H1 (cell line): Measurements from ENCODE around the gene NCK2. TPM values are rescaled to one million over a fixed set of nuclear protein-coding genes. Genes with fewer than 3 reads are reported as not detected.

ENCODE experiments used
- BCL11A ChIP-seq, 2 experiments: IDR thresholded peaks; one replicate each; pipeline ENCODE4 v1.6.1; 2011; ENCODE audit warnings: low read depth in 2 of 2, low read length in 2 of 2, mild to moderate bottlenecking in 2 of 2
- CBX8 ChIP-seq: fragments of 300-800, 300-1000 bp; sonication (generic); IDR thresholded peaks from 2 replicates; pipeline ENCODE4 v1.7.1; 2016; ENCODE audit warnings: low read depth, low read length, borderline replicate concordance
- CHD1 ChIP-seq: IDR thresholded peaks from 2 replicates; pipeline ENCODE4 v1.6.1; 2012; ENCODE audit warnings: low read depth, low read length, improper control_type of control experiment
- CHD2 ChIP-seq: IDR thresholded peaks from 2 replicates; pipeline ENCODE4 v1.6.1; 2012; ENCODE audit warnings: low read length, improper control_type of control experiment
- EGR1 ChIP-seq: IDR thresholded peaks from 2 replicates; pipeline ENCODE4 v1.6.1; 2011; ENCODE audit warnings: low read depth, low read length, borderline replicate concordance
- EP300 ChIP-seq, 2 experiments: IDR thresholded peaks; 1 replicate in 1 of 2; 2 replicates in 1 of 2; pipeline ENCODE4 v1.6.1; 2011 to 2012; ENCODE audit warnings: low read depth in 2 of 2, low read length in 2 of 2, mild to moderate bottlenecking in 2 of 2, borderline replicate concordance in 1 of 2, inconsistent platforms in 1 of 2, moderate library complexity in 1 of 2
- HDAC2 ChIP-seq, 2 experiments: fragments of 300-600 bp in 1 of 2; sonication (generic) in 1 of 2; IDR thresholded peaks; 2 replicates each; pipeline ENCODE4 v1.6.1; 2011 to 2012; ENCODE audit warnings: low read depth in 2 of 2, low read length in 2 of 2, mild to moderate bottlenecking in 2 of 2, moderate library complexity in 2 of 2, borderline replicate concordance in 1 of 2, inconsistent platforms in 1 of 2
- MAFK ChIP-seq: IDR thresholded peaks from 2 replicates; pipeline ENCODE4 v1.6.1; 2012; ENCODE audit warnings: low read depth, mild to moderate bottlenecking, improper control_type of control experiment, low read length
- RAD21 ChIP-seq, 2 experiments: IDR thresholded peaks in 1 of 2; conservative IDR thresholded peaks in 1 of 2; 2 replicates each; pipeline ENCODE4 v1.6.1; 2011; ENCODE audit warnings: low read depth in 2 of 2, low read length in 2 of 2, improper control_type of control experiment in 1 of 2, inconsistent platforms in 1 of 2, mild to moderate bottlenecking in 1 of 2, moderate library complexity in 1 of 2
- SIRT6 ChIP-seq: IDR thresholded peaks from one replicate; pipeline ENCODE4 v1.7.1; 2012; ENCODE audit warnings: low read length, inconsistent platforms
- SIX5 ChIP-seq: IDR thresholded peaks from 2 replicates; pipeline ENCODE4 v1.6.1; 2011; ENCODE audit warnings: mild to moderate bottlenecking, low read depth, low read length
- polyA plus RNA-seq, 7 experiments: library from polyadenylated mRNA; depleted of rRNA in 3 of 7; stranded (reverse) in 5 of 7; unstranded in 2 of 7; fragments of >200 nt in 5 of 7; fragments of 200-250 nt in 2 of 7; gene quantifications; 1 replicate in 5 of 7; 2 replicates in 1 of 7; 4 replicates in 1 of 7; pipeline versions ENCODE4 v1.2.1 to v1.2.3, GENCODE V29; 2011 to 2013; ENCODE audit warnings: missing spikeins in 2 of 7, mixed read lengths in 2 of 7
- total RNA-seq: library from RNA; stranded (reverse); fragmentation: NEBNext Ultra II Directional; extraction: Animal tissue kit (Norgen Biotek cat#: 25700); gene quantifications from 2 replicates; pipeline ENCODE4 v1.2.1, GENCODE V29; 2021
- TF ChIP-seq, protein P1 (sequence below): fragments of 300-600 bp; sonication (generic); IDR thresholded peaks from 2 replicates; pipeline ENCODE4 v1.7.1; 2012; ENCODE audit warnings: low read length, moderate library complexity, mild to moderate bottlenecking, inconsistent platforms; ENCODE audit not compliant: insufficient replicate concordance

The NCK2 gene
- total and polyA plus RNA-seq, 2 of the 8 experiments (the other 6 are each of a cell fraction or from before 2014, with no cell fraction given), result 30.3 to 65.7 TPM

DNA sequence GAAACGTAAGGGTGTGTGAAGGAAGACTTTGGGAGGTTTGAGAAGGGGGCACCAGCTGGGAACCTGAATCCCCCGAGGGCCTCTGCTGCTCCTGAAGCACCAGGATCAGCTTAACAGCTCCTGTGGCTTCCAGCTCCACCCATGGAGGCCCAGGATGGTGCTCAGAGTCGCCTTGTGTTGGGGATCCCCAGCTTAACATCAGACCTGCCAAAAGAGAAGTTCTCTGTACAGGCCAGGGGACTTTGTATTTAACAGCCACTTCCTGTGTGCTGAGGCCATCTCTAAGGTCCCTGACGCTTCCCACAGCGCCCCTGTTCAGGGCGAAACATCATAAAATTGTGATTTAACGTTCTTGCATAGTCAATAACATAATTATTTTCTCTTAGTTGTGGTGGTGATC, 77.5 kb downstream of the NCK2 start (continued):
- TF ChIP-seq, protein P1, sequence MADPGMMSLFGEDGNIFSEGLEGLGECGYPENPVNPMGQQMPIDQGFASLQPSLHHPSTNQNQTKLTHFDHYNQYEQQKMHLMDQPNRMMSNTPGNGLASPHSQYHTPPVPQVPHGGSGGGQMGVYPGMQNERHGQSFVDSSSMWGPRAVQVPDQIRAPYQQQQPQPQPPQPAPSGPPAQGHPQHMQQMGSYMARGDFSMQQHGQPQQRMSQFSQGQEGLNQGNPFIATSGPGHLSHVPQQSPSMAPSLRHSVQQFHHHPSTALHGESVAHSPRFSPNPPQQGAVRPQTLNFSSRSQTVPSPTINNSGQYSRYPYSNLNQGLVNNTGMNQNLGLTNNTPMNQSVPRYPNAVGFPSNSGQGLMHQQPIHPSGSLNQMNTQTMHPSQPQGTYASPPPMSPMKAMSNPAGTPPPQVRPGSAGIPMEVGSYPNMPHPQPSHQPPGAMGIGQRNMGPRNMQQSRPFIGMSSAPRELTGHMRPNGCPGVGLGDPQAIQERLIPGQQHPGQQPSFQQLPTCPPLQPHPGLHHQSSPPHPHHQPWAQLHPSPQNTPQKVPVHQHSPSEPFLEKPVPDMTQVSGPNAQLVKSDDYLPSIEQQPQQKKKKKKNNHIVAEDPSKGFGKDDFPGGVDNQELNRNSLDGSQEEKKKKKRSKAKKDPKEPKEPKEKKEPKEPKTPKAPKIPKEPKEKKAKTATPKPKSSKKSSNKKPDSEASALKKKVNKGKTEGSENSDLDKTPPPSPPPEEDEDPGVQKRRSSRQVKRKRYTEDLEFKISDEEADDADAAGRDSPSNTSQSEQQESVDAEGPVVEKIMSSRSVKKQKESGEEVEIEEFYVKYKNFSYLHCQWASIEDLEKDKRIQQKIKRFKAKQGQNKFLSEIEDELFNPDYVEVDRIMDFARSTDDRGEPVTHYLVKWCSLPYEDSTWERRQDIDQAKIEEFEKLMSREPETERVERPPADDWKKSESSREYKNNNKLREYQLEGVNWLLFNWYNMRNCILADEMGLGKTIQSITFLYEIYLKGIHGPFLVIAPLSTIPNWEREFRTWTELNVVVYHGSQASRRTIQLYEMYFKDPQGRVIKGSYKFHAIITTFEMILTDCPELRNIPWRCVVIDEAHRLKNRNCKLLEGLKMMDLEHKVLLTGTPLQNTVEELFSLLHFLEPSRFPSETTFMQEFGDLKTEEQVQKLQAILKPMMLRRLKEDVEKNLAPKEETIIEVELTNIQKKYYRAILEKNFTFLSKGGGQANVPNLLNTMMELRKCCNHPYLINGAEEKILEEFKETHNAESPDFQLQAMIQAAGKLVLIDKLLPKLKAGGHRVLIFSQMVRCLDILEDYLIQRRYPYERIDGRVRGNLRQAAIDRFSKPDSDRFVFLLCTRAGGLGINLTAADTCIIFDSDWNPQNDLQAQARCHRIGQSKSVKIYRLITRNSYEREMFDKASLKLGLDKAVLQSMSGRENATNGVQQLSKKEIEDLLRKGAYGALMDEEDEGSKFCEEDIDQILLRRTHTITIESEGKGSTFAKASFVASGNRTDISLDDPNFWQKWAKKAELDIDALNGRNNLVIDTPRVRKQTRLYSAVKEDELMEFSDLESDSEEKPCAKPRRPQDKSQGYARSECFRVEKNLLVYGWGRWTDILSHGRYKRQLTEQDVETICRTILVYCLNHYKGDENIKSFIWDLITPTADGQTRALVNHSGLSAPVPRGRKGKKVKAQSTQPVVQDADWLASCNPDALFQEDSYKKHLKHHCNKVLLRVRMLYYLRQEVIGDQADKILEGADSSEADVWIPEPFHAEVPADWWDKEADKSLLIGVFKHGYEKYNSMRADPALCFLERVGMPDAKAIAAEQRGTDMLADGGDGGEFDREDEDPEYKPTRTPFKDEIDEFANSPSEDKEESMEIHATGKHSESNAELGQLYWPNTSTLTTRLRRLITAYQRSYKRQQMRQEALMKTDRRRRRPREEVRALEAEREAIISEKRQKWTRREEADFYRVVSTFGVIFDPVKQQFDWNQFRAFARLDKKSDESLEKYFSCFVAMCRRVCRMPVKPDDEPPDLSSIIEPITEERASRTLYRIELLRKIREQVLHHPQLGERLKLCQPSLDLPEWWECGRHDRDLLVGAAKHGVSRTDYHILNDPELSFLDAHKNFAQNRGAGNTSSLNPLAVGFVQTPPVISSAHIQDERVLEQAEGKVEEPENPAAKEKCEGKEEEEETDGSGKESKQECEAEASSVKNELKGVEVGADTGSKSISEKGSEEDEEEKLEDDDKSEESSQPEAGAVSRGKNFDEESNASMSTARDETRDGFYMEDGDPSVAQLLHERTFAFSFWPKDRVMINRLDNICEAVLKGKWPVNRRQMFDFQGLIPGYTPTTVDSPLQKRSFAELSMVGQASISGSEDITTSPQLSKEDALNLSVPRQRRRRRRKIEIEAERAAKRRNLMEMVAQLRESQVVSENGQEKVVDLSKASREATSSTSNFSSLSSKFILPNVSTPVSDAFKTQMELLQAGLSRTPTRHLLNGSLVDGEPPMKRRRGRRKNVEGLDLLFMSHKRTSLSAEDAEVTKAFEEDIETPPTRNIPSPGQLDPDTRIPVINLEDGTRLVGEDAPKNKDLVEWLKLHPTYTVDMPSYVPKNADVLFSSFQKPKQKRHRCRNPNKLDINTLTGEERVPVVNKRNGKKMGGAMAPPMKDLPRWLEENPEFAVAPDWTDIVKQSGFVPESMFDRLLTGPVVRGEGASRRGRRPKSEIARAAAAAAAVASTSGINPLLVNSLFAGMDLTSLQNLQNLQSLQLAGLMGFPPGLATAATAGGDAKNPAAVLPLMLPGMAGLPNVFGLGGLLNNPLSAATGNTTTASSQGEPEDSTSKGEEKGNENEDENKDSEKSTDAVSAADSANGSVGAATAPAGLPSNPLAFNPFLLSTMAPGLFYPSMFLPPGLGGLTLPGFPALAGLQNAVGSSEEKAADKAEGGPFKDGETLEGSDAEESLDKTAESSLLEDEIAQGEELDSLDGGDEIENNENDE, result no peak
- TF ChIP-seq MAFK (no peak), EGR1 (no peak), HDAC2 (IDR thresholded peaks at IDR 0.05; ENCODE audit: borderline replicate concordance in 1 of 2, low read depth in 2 of 2, low read length in 2 of 2) (no peak), CHD1 (no peak), SIRT6 (no peak), BCL11A (IDR thresholded peaks at IDR 0.05; ENCODE audit: low read depth in 2 of 2, low read length in 2 of 2) (no peak), EP300 (IDR thresholded peaks at IDR 0.05; ENCODE audit: borderline replicate concordance in 1 of 2, low read depth in 2 of 2, low read length in 2 of 2) (no peak), CHD2 (no peak), RAD21 (IDR thresholded peaks at IDR 0.05 in 1 of 2, conservative IDR thresholded peaks at IDR 0.05 in 1 of 2; ENCODE audit: low read depth in 2 of 2, low read length in 2 of 2) (no peak), CBX8 (no peak), SIX5 (no peak)
